ENCODE measurements around the gene STK17B. TPM values are rescaled to one million over a fixed set of nuclear protein-coding genes. Genes with fewer than 3 reads are reported as not detected.
A peak's percentile ranks its signal among the peaks of the same experiment; 100 is the strongest.

Gene STK17B
- total RNA-seq, 1 donor from 2014 or later: 15.7 TPM

- no peak overlapping the region for H3K4me3 ChIP-seq (ENCODE audit: low read depth, low read length)
These were observed 13.5 kb upstream of the STK17B start for GRCh38 chr2:196184921-196185320.

GRCh38 chr2:196183528-196184231 is 12.3 kb upstream of the STK17B start:
- no peak for TF ChIP-seq CTCF (conservative IDR thresholded peaks at IDR 0.05; ENCODE audit: low read depth, low read length)

More at GRCh38 chr2:196184921-196185320, 13.5 kb upstream of the STK17B start:
- DNase-seq (ENCODE audit: low read depth): no peak
- no peak for TF ChIP-seq CTCF (conservative IDR thresholded peaks at IDR 0.05; ENCODE audit: low read depth, low read length)

GRCh38 chr2:196183172-196183473 is 11.7 kb upstream of the STK17B start:
- TF ChIP-seq CTCF (conservative IDR thresholded peaks at IDR 0.05; ENCODE audit: low read depth, low read length): no peak
- H3K4me3 ChIP-seq (ENCODE audit: low read depth, low read length): no peak overlapping the region
- DNase-seq (ENCODE audit: low read depth): no peak

More at GRCh38 chr2:196183528-196184231, 12.3 kb upstream of the STK17B start:
- H3K4me3 ChIP-seq (ENCODE audit: low read depth, low read length): no peak overlapping the region
- no peak for DNase-seq (ENCODE audit: low read depth)

GRCh38 chr2:196182439-196183171 is 11.2 kb upstream of the STK17B start:
- H3K4me3 ChIP-seq (ENCODE audit: low read depth, low read length): no peak overlapping the region
- TF ChIP-seq CTCF (conservative IDR thresholded peaks at IDR 0.05; ENCODE audit: low read depth, low read length): no peak
- DNase-seq (ENCODE audit: low read depth): peak; percentile 47

- H3K4me3 ChIP-seq (ENCODE audit: low read depth, low read length): no peak overlapping the region
- no peak for DNase-seq (ENCODE audit: low read depth)
- TF ChIP-seq CTCF (conservative IDR thresholded peaks at IDR 0.05; ENCODE audit: low read depth, low read length): no peak
These were observed 10.1 kb upstream of the STK17B start for GRCh38 chr2:196181484-196181883.

- DNase-seq (ENCODE audit: low read depth): no peak
- TF ChIP-seq CTCF (conservative IDR thresholded peaks at IDR 0.05; ENCODE audit: low read depth, low read length): no peak
- H3K4me3 ChIP-seq (ENCODE audit: low read depth, low read length): no peak overlapping the region
These were observed 5.7 kb upstream of the STK17B start for GRCh38 chr2:196177124-196177523.
